Measurements from ENCODE around the gene IL25. TPM values are rescaled to one million over a fixed set of nuclear protein-coding genes. Genes with fewer than 3 reads are reported as not detected.

The IL25 gene
- polyA plus RNA-seq, 1 experiment: not detected

DNA sequence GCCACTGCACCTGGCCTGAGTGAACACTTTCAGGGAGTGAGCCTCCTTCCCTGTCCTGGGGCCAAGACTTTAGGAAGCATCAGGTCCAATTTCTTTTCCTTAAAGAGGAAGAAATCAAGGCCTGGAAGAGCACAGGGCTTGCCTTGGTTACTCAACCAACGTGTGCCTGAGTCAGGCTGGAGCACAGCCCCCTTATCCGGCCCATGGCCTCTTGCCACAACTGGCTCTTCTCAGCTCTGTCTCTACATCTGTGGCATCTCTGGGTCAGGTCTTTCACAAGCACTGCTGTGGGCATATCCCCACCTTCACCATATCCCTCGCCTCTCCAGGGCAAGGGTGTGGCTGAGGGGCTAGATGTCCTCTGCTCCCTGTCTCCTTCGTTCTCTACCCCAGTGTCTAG is 28.7 kb downstream of the IL25 start:
- no peak for DNase-seq (ENCODE audit: low read depth)
- POLR2A ChIA-PET: no interaction called here
- CTCF ChIA-PET: no interaction called here
- TF ChIP-seq, protein P1, sequence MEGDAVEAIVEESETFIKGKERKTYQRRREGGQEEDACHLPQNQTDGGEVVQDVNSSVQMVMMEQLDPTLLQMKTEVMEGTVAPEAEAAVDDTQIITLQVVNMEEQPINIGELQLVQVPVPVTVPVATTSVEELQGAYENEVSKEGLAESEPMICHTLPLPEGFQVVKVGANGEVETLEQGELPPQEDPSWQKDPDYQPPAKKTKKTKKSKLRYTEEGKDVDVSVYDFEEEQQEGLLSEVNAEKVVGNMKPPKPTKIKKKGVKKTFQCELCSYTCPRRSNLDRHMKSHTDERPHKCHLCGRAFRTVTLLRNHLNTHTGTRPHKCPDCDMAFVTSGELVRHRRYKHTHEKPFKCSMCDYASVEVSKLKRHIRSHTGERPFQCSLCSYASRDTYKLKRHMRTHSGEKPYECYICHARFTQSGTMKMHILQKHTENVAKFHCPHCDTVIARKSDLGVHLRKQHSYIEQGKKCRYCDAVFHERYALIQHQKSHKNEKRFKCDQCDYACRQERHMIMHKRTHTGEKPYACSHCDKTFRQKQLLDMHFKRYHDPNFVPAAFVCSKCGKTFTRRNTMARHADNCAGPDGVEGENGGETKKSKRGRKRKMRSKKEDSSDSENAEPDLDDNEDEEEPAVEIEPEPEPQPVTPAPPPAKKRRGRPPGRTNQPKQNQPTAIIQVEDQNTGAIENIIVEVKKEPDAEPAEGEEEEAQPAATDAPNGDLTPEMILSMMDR (IDR thresholded peaks at IDR 0.05; ENCODE audit: insufficient read depth, low read depth, low read length): no peak
- no peak overlapping the region for H3K4me3 ChIP-seq (ENCODE audit: low read depth, low read length)
- peaks cover 8% of the 10 kb centered on the region for H3K27me3 ChIP-seq (ENCODE audit: control insufficient read depth, insufficient read depth, low read length)
- no peaks in the 10 kb centered on the region for H3K36me3 ChIP-seq (ENCODE audit: control insufficient read depth, insufficient read depth, low read length)

DNA sequence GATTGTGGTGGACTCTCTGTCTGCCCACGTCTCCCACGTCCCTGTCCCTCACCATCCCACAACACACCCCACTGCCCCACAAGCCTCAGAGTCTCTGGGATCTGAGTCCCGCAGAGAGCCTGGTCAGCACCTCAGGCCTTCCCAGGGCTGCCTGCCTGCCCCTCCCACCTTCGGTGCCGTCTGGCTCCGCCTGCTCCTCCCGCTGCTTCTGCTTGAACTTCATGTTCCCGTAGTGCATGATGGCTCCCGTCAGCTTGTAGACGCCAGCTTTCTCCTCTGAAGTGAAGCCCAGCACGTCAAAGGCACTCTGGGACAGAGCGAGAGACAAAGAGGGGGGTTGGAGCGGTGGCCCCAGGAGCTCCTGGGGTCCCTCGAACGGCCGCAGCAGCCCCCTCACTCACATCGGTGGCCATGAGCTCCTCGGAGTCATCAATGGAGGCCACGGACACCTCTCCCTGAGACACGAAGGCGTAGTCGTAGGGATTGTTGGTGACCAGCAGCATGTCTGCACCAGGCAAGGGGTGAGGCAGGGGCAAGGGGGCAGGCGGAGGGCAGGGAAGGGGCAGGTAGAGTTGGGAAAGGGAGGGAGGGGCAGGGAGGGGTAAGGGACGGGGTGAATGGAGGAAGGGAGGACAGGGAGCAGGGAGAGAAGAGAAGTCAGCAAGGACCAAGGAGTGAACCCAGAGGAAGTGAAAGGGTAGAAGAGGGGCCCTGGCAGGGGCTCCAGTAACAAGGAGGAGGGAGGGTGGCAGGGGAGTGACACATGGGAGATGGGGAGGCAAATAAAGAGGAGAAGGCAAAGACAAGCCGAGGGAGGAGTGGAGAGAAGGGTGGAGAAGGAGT is 29.9 kb downstream of the IL25 start:
- Histone ChIP-seq H3K27me3 (ENCODE audit: control insufficient read depth, insufficient read depth, low read length) (peaks cover 7% of the 10 kb centered on the region), H3K4me3 (ENCODE audit: low read depth, low read length) (no peak overlapping the region), H3K36me3 (ENCODE audit: control insufficient read depth, insufficient read depth, low read length) (no peaks in the 10 kb centered on the region)
- no peak for DNase-seq (ENCODE audit: low read depth)
- TF ChIP-seq, protein P1 (IDR thresholded peaks at IDR 0.05; ENCODE audit: insufficient read depth, low read depth, low read length): no peak
- CTCF ChIA-PET: no interaction called here
- POLR2A ChIA-PET: no interaction called here

DNA sequence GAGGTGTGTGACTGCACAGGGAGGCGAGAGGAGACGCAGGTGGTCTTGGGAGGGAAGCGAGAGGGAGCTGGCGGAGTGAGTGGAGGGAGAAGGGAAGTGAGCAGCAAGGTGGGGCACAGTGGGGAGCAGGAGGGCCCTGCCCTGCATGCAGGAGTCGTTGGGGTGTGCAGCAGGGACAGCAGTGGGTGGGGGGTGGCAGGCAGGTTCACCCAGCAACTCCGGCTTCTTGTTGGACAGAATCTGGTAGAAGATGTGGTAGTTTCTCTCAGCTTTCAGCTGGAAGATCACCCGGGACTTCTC is 30.5 kb downstream of the IL25 start:
- ChIA-PET POLR2A (no interaction called here), CTCF (no interaction called here)
- peaks cover 7% of the 10 kb centered on the region for H3K27me3 ChIP-seq (ENCODE audit: control insufficient read depth, insufficient read depth, low read length)
- H3K36me3 ChIP-seq (ENCODE audit: control insufficient read depth, insufficient read depth, low read length): no peaks in the 10 kb centered on the region
- TF ChIP-seq, protein P1 (IDR thresholded peaks at IDR 0.05; ENCODE audit: insufficient read depth, low read depth, low read length): no peak
- H3K4me3 ChIP-seq (ENCODE audit: low read depth, low read length): no peak overlapping the region
- no peak for DNase-seq (ENCODE audit: low read depth)

- Histone ChIP-seq H3K27me3 (ENCODE audit: control insufficient read depth, insufficient read depth, low read length) (peaks cover 9% of the 10 kb centered on the region), H3K36me3 (ENCODE audit: control insufficient read depth, insufficient read depth, low read length) (no peaks in the 10 kb centered on the region), H3K4me3 (ENCODE audit: low read depth, low read length) (no peak overlapping the region)
- TF ChIP-seq, protein P1 (IDR thresholded peaks at IDR 0.05; ENCODE audit: insufficient read depth, low read depth, low read length): no peak
- ChIA-PET POLR2A (no interaction called here), CTCF (no interaction called here)
- DNase-seq (ENCODE audit: low read depth): no peak
Measured at GRCh38 chr14:23403908-23404307, 31.3 kb downstream of the IL25 start.

DNA sequence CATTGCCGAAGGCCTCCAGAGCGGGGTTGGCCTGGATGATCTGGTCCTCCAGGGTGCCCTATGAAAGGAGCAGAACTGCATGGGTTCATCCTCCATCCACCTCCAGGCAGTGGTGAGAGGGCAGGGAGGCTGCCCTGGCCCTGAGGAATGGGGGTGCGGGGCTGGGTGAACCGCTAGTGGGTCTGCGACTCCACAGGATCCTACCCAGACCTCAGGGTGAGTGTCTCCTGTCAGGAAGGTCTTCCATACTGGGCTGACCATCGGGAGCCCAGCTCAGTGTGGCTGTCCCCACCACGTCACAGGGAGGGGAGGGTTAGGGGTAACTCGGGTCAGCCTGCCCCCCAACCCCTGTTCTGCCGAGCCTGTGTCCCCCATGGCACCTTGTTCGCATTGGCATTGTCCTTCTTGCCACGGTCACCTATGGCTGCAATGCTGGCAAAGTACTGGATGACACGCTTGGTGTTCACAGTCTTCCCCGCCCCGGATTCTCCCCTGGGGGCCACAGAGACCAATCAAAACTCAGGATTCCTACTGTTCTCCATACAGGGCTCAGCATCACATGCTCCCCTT is 31.8 kb downstream of the IL25 start:
- ChIA-PET CTCF (no interaction called here), POLR2A (no interaction called here)
- H3K4me3 ChIP-seq (ENCODE audit: low read depth, low read length): no peak overlapping the region
- TF ChIP-seq, protein P1 (IDR thresholded peaks at IDR 0.05; ENCODE audit: insufficient read depth, low read depth, low read length): no peak
- no peak for DNase-seq (ENCODE audit: low read depth)
- H3K27me3 ChIP-seq (ENCODE audit: control insufficient read depth, insufficient read depth, low read length): peaks cover 9% of the 10 kb centered on the region
- no peaks in the 10 kb centered on the region for H3K36me3 ChIP-seq (ENCODE audit: control insufficient read depth, insufficient read depth, low read length)

Measured in BJ (cell line).